ENCODE measurements around the gene PINLYP.

Gene PINLYP

GRCh38 chr19:43572171-43572588 is 3.4 kb upstream of the PINLYP start:
- Histone ChIP-seq H3K4me3 (ENCODE audit: low read depth, low read length, poor library complexity, severe bottlenecking) (no peak overlapping the region), H3K27me3 (ENCODE audit: insufficient read depth, low read length) (no peaks in the 10 kb centered on the region), H3K9me3 (ENCODE audit: low read length) (no peaks in the 10 kb centered on the region), H3K4me1 (ENCODE audit: insufficient read depth, low read length, severe bottlenecking) (peaks cover 13% of the 10 kb centered on the region), H3F3A (ENCODE audit: insufficient read depth, low read length) (no peaks in the 10 kb centered on the region), H3K4me2 (ENCODE audit: low read length) (no peak overlapping the region), H2AFZ (ENCODE audit: low read length) (no peak overlapping the region), H3K36me3 (ENCODE audit: insufficient read depth, low read length) (peaks cover 16% of the 10 kb centered on the region; the same call in 1 of the 2 replicates), H4K20me1 (ENCODE audit: insufficient read depth, low read length) (no peaks in the 10 kb centered on the region), H3K79me2 (ENCODE audit: insufficient read depth, low read length) (0 out of 2 replicates have a peak, but pooled peaks cover 3% of the 10 kb centered on the region), H3K9ac (ENCODE audit: low read length) (peak overlapping the region; percentile 22; the same call in 1 of the 2 replicates), H3K27ac (ENCODE audit: low read depth, low read length, poor library complexity, severe bottlenecking) (no peak overlapping the region), H3K9me2 (ENCODE audit: low read depth, low read length) (no peaks in the 10 kb centered on the region)
- TF ChIP-seq CTCF (IDR thresholded peaks at IDR 0.05; ENCODE audit: low read length), result no peak
- TF ChIP-seq EZH2 (IDR thresholded peaks at IDR 0.05; ENCODE audit: borderline replicate concordance, low read length), result no peak

GRCh38 chr19:43574424-43575155 is 1.0 kb upstream of the PINLYP start:
- Histone ChIP-seq H3K9me2 (ENCODE audit: low read depth, low read length) (no peaks in the 10 kb centered on the region), H3K79me2 (ENCODE audit: insufficient read depth, low read length) (0 out of 2 replicates have a peak, but pooled peaks cover 3% of the 10 kb centered on the region), H3K4me3 (ENCODE audit: low read depth, low read length, poor library complexity, severe bottlenecking) (peak overlapping the region; percentile 97), H3K27me3 (ENCODE audit: insufficient read depth, low read length) (no peaks in the 10 kb centered on the region), H4K20me1 (ENCODE audit: insufficient read depth, low read length) (no peaks in the 10 kb centered on the region), H3F3A (ENCODE audit: insufficient read depth, low read length) (no peaks in the 10 kb centered on the region), H3K4me1 (ENCODE audit: insufficient read depth, low read length, severe bottlenecking) (peaks cover 13% of the 10 kb centered on the region), H3K9ac (ENCODE audit: low read length) (peak overlapping the region; percentile 99), H3K27ac (ENCODE audit: low read depth, low read length, poor library complexity, severe bottlenecking) (peak overlapping the region; percentile 27), H3K4me2 (ENCODE audit: low read length) (peak overlapping the region; percentile 96), H3K36me3 (ENCODE audit: insufficient read depth, low read length) (peaks cover 16% of the 10 kb centered on the region; the same call in 1 of the 2 replicates), H2AFZ (ENCODE audit: low read length) (no peak overlapping the region), H3K9me3 (ENCODE audit: low read length) (no peaks in the 10 kb centered on the region)
- TF ChIP-seq CTCF (IDR thresholded peaks at IDR 0.05; ENCODE audit: low read length), result no peak
- no peak for TF ChIP-seq EZH2 (IDR thresholded peaks at IDR 0.05; ENCODE audit: borderline replicate concordance, low read length)

GRCh38 chr19:43575955-43576878 is 616 bp downstream of the PINLYP start:
- H3K27ac ChIP-seq (ENCODE audit: low read depth, low read length, poor library complexity, severe bottlenecking), result no peak overlapping the region

More at GRCh38 chr19:43575955-43576878, 616 bp downstream of the PINLYP start:
- Histone ChIP-seq H3K79me2 (ENCODE audit: insufficient read depth, low read length) (0 out of 2 replicates have a peak, but pooled peaks cover 3% of the 10 kb centered on the region), H3K4me3 (ENCODE audit: low read depth, low read length, poor library complexity, severe bottlenecking) (peak overlapping the region; percentile 97), H3K27me3 (ENCODE audit: insufficient read depth, low read length) (no peaks in the 10 kb centered on the region), H3K4me1 (ENCODE audit: insufficient read depth, low read length, severe bottlenecking) (peaks cover 18% of the 10 kb centered on the region), H3F3A (ENCODE audit: insufficient read depth, low read length) (no peaks in the 10 kb centered on the region), H3K36me3 (ENCODE audit: insufficient read depth, low read length) (peaks cover 16% of the 10 kb centered on the region; the same call in 1 of the 2 replicates), H3K4me2 (ENCODE audit: low read length) (peak overlapping the region; percentile 96), H3K9me2 (ENCODE audit: low read depth, low read length) (no peaks in the 10 kb centered on the region), H3K9ac (ENCODE audit: low read length) (peak overlapping the region; percentile 99), H2AFZ (ENCODE audit: low read length) (peak overlapping the region; percentile 84; the same call in 1 of the 2 replicates), H4K20me1 (ENCODE audit: insufficient read depth, low read length) (no peaks in the 10 kb centered on the region), H3K9me3 (ENCODE audit: low read length) (no peaks in the 10 kb centered on the region)
- TF ChIP-seq EZH2 (IDR thresholded peaks at IDR 0.05; ENCODE audit: borderline replicate concordance, low read length) (no peak), CTCF (IDR thresholded peaks at IDR 0.05; ENCODE audit: low read length) (no peak)
